ENCODE data around the gene CHST14. TPM values are rescaled to one million over a fixed set of nuclear protein-coding genes. Genes with fewer than 3 reads are reported as not detected.

Gene CHST14
- total and polyA plus RNA-seq, 7 donors, result 2.5 to 5.3 (median 4.1) TPM

- Histone ChIP-seq H3K4me3 (no peak overlapping the region), H3K4me1 (peaks cover 12% of the 10 kb centered on the region), H3K36me3 (ENCODE audit: insufficient read depth in 1 of 2, low read depth in 1 of 2) (no peaks in the 10 kb centered on the region), H3K27ac (no peak overlapping the region), H3K27me3 (ENCODE audit: insufficient read depth in 3 of 3, low read length in 2 of 3) (peaks cover 0 to 32% (median 9%) of the 10 kb centered on the region in 3 donors), H3K9me3 (no peaks in the 10 kb centered on the region)
- ATAC-seq (no peak), DNase-seq (peak in 1 of 2 donors; percentile 27)
- TF ChIP-seq CTCF (IDR thresholded peaks at IDR 0.05), result no peak
- WGBS, 3 donors, result 59 to 71% (median 60%) methylated on average over 19 to 20 of the region's 20 CpGs
- intact Hi-C loops (cut with DNase I), result loop anchor here in 1 of 2 donors (10.0 kb wide), 1 partner anchor 390 kb away; no protein-coding TSS in a partner anchor
Observed at GRCh38 chr15:40435023-40435709, 35.6 kb upstream of the CHST14 start.

GRCh38 chr15:40435710-40436089 lies 35.1 kb upstream of the CHST14 start:
- DNase-seq, result peak in 1 of 2 donors; percentile 37
- WGBS, 3 donors, result 14 to 22% (median 16%) methylated on average over 15 of the region's 15 CpGs
- Histone ChIP-seq H3K27me3 (ENCODE audit: insufficient read depth in 3 of 3, low read length in 2 of 3) (peaks cover 0 to 32% (median 9%) of the 10 kb centered on the region in 3 donors), H3K27ac (no peak overlapping the region), H3K4me3 (peak overlapping the region; percentile 60), H3K4me1 (peaks cover 13% of the 10 kb centered on the region), H3K36me3 (ENCODE audit: insufficient read depth in 1 of 2, low read depth in 1 of 2) (no peaks in the 10 kb centered on the region), H3K9me3 (no peaks in the 10 kb centered on the region)
- ATAC-seq, result no peak
- intact Hi-C loops (cut with DNase I), result loop anchor here in 1 of 2 donors (10.0 kb wide), 1 partner anchor 391 kb away; no protein-coding TSS in a partner anchor
- no peak for TF ChIP-seq CTCF (IDR thresholded peaks at IDR 0.05)

- peaks cover 0 to 32% (median 9%) of the 10 kb centered on the region in 3 donors for H3K27me3 ChIP-seq (ENCODE audit: insufficient read depth in 3 of 3, low read length in 2 of 3)
- peak in 1 of 2 donors; percentile 53 for DNase-seq
- 0 to 2% (median 1%) methylated on average over 32 to 38 of the region's 39 CpGs for WGBS, 3 donors
- TF ChIP-seq CTCF (IDR thresholded peaks at IDR 0.05), result no peak
- no peaks in the 10 kb centered on the region for H3K36me3 ChIP-seq (ENCODE audit: insufficient read depth in 1 of 2, low read depth in 1 of 2)
- ATAC-seq, result no peak
- H3K4me3 ChIP-seq, result peak overlapping the region; percentile 60
- H3K9me3 ChIP-seq, result no peaks in the 10 kb centered on the region
- H3K4me1 ChIP-seq, result peaks cover 13% of the 10 kb centered on the region
- intact Hi-C loops (cut with DNase I), result loop anchor here in 1 of 2 donors (10.0 kb wide), 1 partner anchor 392 kb away; no protein-coding TSS in a partner anchor
- H3K27ac ChIP-seq, result no peak overlapping the region
Observed at GRCh38 chr15:40436116-40436891, 34.5 kb upstream of the CHST14 start.

GRCh38 chr15:40436892-40437751 lies 33.7 kb upstream of the CHST14 start:
- peaks cover 13% of the 10 kb centered on the region for H3K4me1 ChIP-seq
- peak overlapping the region; percentile 60 for H3K4me3 ChIP-seq
- H3K9me3 ChIP-seq, result no peaks in the 10 kb centered on the region
- H3K36me3 ChIP-seq (ENCODE audit: insufficient read depth in 1 of 2, low read depth in 1 of 2), result no peaks in the 10 kb centered on the region
- DNase-seq (peak in 1 of 2 donors; percentile 35), ATAC-seq (no peak)
- H3K27ac ChIP-seq, result no peak overlapping the region
- TF ChIP-seq CTCF (IDR thresholded peaks at IDR 0.05), result no peak
- intact Hi-C loops (cut with DNase I), result loop anchor here in 1 of 2 donors (10.0 kb wide), 1 partner anchor 392 kb away; no protein-coding TSS in a partner anchor
- WGBS, 3 donors, result 11 to 13% (median 11%) methylated on average over 17 of the region's 17 CpGs
- peaks cover 0 to 32% (median 9%) of the 10 kb centered on the region in 3 donors for H3K27me3 ChIP-seq (ENCODE audit: insufficient read depth in 3 of 3, low read length in 2 of 3)

All from psoas muscle (tissue), 8 donors.